NOMO-1 treated with dmso at 0.1 percent for 144 hours (cell line): ENCODE results near the gene MYH2.

Experiments used
- DNase-seq: peaks from one replicate; lab custom pipeline; 2025; ENCODE audit not compliant: unreplicated experiment; lab: John Stamatoyannopoulos, UW

Gene MYH2

GRCh38 chr17:10516638-10517037 is 32.8 kb downstream of the MYH2 start:
- DNase-seq = no peak

- no peak for DNase-seq
Observed at GRCh38 chr17:10516065-10516464, 33.4 kb downstream of the MYH2 start.

GRCh38 chr17:10513299-10514067 is 36.0 kb downstream of the MYH2 start:
- no peak for DNase-seq

DNA sequence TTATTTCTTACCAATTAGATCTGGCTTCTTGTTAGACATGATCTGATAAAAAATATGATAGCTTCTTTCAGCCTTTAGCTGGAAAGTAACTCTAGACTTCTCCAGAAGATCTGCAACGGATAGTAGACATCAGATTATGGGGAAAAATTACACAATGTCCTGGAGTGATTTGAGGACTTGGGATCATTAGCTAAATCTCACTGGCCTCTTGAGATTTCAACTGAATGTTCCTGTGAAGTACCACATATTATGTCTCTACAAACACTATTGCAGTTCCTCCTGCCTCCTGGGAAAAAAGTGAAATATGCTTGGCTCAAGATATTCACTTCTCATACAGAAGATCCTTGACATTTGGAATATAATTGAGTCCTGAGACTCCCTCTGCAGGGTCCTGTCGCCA is 36.6 kb downstream of the MYH2 start:
- DNase-seq = no peak

GRCh38 chr17:10499950-10500349 is 49.5 kb downstream of the MYH2 start:
- no peak for DNase-seq

DNA sequence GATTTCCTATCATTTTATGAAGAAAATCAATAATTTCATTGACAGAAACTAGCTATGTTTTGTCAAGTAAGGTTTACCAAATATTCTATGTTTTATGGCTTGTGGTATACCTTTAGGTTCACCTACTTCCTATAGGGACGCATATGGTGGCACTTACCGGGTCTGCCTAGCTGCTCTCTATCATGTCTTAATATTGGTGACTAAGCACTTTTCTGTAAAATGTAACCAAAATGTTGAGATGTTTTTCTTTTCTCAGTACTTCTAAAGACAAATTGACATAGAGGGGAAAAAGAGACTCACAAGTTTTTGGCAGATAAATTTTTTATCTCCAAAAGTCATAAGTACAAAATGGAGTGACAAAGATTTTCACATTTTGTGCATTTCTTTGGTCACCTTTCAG is 57.5 kb downstream of the MYH2 start:
- no peak for DNase-seq

DNA sequence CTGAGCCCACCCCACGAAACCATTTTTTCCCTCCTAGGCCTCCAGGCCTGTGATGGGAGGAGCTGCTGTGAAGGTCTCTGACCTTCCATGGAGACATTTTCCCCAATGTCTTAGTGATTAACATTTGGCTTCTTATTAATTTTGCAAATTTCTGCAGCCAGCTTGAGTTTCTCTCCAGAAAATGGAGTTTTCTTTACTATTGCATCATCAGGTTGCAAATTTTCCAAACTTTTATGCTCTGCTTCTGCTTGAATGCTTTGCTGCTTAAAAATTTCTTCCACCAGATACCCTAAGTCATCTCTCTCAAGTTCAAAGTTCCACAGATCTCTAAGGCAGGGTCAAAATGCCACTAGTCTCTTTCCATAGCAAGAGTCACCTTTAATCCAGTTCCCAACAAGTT is 67.2 kb downstream of the MYH2 start:
- no peak for DNase-seq

GRCh38 chr17:10477701-10478100 is 71.8 kb downstream of the MYH2 start:
- no peak for DNase-seq

DNA sequence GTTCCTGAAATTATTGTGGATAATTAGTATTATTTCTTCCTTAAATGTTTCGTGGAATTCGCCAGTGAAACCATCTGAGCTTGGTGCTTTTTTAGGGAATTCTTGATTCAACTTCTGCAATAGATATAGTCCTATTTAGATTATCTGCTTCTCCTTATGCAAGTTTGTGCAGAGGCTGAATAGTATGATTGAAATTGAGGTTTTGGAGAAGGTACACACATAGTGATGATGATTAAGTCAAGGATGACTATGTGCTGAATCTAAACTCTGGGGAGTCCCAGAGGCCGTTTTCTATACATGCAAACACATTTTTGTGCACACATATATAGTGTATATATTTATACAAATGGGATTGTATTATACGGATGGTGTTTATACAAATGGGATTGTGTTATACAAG is 74.9 kb downstream of the MYH2 start:
- DNase-seq = no peak

GRCh38 chr17:10471858-10472257 is 77.6 kb downstream of the MYH2 start:
- DNase-seq = no peak
